HepG2 (cell line): ENCODE measurements around the gene SNCA. TPM values are rescaled to one million over a fixed set of nuclear protein-coding genes. Genes with fewer than 3 reads are reported as not detected.
A peak's percentile ranks its signal among the peaks of the same experiment; 100 is the strongest.

Experiments
- ATAC-seq: fragments of 200-7000 bp; cut with Tn5 transposase; 3 replicates; pipeline ENCODE4 v1.9.1; 2020; ENCODE audit warnings: mild to moderate bottlenecking, moderate library complexity
- BruUV-seq: library from RNA; stranded (reverse); fragments of 400-500 nt; replicated peaks from 2 replicates; lab custom pipeline; 2021; lab: Mats Ljungman, UMichigan
- CTCF ChIA-PET: fragments of 300-600 bp; formaldehyde crosslinking; extraction: SDS; loops from one replicate; lab custom pipeline; 2021; ENCODE audit warnings: low total read pairs, inconsistent platforms, low intra/inter-chr PET ratio; lab: Yijun Ruan, JAX
- POLR2A ChIA-PET: fragments of 350-600 bp; sonication (Branson Sonifier 250); formaldehyde crosslinking; loops from one replicate; lab custom pipeline; 2020; ENCODE audit warnings: antibody characterized with exemption, inconsistent platforms; lab: Yijun Ruan, JAX
- DNase-seq: peaks from one replicate; pipeline ENCODE4 v3.0.0-alpha.2; 2015; ENCODE audit warnings: low spot score
- FAIRE-seq: peaks from 3 replicates; lab custom pipeline; 2011; peaks lifted over from hg19 to GRCh38; lab: Jason Lieb, UNC
- H2AFZ ChIP-seq: one replicate; pipeline ENCODE4 v1.6.1; 2011; ENCODE audit warnings: low read length, inconsistent platforms
- H3K27ac ChIP-seq: fragments of 300-600 bp; 3 replicates; pipeline ENCODE4 v1.8.0; 2011; ENCODE audit warnings: mixed run types, mild to moderate bottlenecking, mixed read lengths, low read length, inconsistent platforms; ENCODE audit not compliant: insufficient read depth; ENCODE audit errors: extremely low read length
- H3K27me3 ChIP-seq, 2 experiments: fragments of 200-600 bp in 1 of 2; 2 replicates in 1 of 2; 3 replicates in 1 of 2; pipeline versions ENCODE4 v1.6.0 to v1.8.0; 2011; ENCODE audit warnings: low read length in 2 of 2, mild to moderate bottlenecking in 2 of 2, moderate library complexity in 2 of 2, inconsistent platforms in 1 of 2; ENCODE audit not compliant: insufficient read depth in 2 of 2, control insufficient read depth in 1 of 2
- H3K36me3 ChIP-seq, 2 experiments: fragments of 200-600 bp in 1 of 2; replicated peaks in 1 of 2; 2 replicates in 1 of 2; 3 replicates in 1 of 2; pipeline versions ENCODE4 v1.5.1 to v1.8.0; 2011; ENCODE audit warnings: low read length in 2 of 2, inconsistent platforms in 1 of 2; ENCODE audit not compliant: insufficient read depth in 2 of 2, control insufficient read depth in 1 of 2
- H3K4me1 ChIP-seq: 2 replicates; pipeline ENCODE4 v1.5.1; 2012; ENCODE audit warnings: low read length, inconsistent platforms; ENCODE audit not compliant: insufficient read depth
- H3K4me2 ChIP-seq: 2 replicates; pipeline ENCODE4 v1.6.0; 2011; ENCODE audit warnings: low read depth, low read length, inconsistent platforms
- H3K4me3 ChIP-seq, 3 experiments: fragments of 200-600 bp in 1 of 3; sonication (generic), shearing (Covaris generic) in 1 of 3; replicated peaks in 1 of 3; 2 replicates each; pipeline ENCODE4 v1.5.1; 2011 to 2016; ENCODE audit warnings: low read length in 3 of 3, inconsistent platforms in 2 of 3, low read depth in 2 of 3, mild to moderate bottlenecking in 2 of 3, control low read depth in 1 of 3, mixed read lengths in 1 of 3; ENCODE audit not compliant: insufficient read depth in 1 of 3
- H3K79me2 ChIP-seq: one replicate; pipeline ENCODE4 v1.6.1; 2011; ENCODE audit warnings: low read length, inconsistent platforms; ENCODE audit not compliant: insufficient read depth
- H3K9ac ChIP-seq: 2 replicates; pipeline ENCODE4 v1.6.0; 2011; ENCODE audit warnings: mild to moderate bottlenecking, low read depth, low read length, inconsistent platforms; ENCODE audit not compliant: insufficient read depth
- H3K9me3 ChIP-seq: 2 replicates; pipeline ENCODE4 v1.5.1; 2012; ENCODE audit warnings: mild to moderate bottlenecking, low read length
- H4K20me1 ChIP-seq: 2 replicates; pipeline ENCODE4 v1.6.0; 2011; ENCODE audit warnings: inconsistent platforms, mild to moderate bottlenecking, low read length, moderate library complexity; ENCODE audit not compliant: insufficient read depth
- AKNA ChIP-seq: sonication (generic); formaldehyde crosslinking; IDR thresholded peaks from 2 replicates; pipeline ENCODE4 v1.4.0; 2020; ENCODE audit warnings: missing genetic modification reagents, borderline replicate concordance
- ETV5 ChIP-seq: IDR thresholded peaks from 2 replicates; pipeline ENCODE4 v1.6.1; 2018; ENCODE audit warnings: missing biosample characterization, missing genetic modification reagents, inconsistent platforms, borderline replicate concordance
- KMT2B ChIP-seq: IDR thresholded peaks from 2 replicates; pipeline ENCODE4 v1.6.1; 2016; ENCODE audit warnings: missing genetic modification reagents, missing compliant biosample characterization
- MNT ChIP-seq: fragments of 450-650 bp; IDR thresholded peaks from 2 replicates; pipeline ENCODE4 v1.6.1; 2016
- TBX2 ChIP-seq: sonication (generic); formaldehyde crosslinking; IDR thresholded peaks from 2 replicates; pipeline ENCODE4 v1.5.0; 2020; ENCODE audit warnings: missing genetic modification reagents, mild to moderate bottlenecking, borderline replicate concordance
- ZBTB7A ChIP-seq: sonication (generic); formaldehyde crosslinking; IDR thresholded peaks from 2 replicates; pipeline ENCODE4 v1.8.0; 2022; ENCODE audit warnings: mild to moderate bottlenecking, missing genetic modification reagents
- ZFP90 ChIP-seq: sonication (generic); formaldehyde crosslinking; IDR thresholded peaks from 2 replicates; pipeline ENCODE4 v1.8.0; 2022; ENCODE audit warnings: missing genetic modification reagents, mild to moderate bottlenecking, inconsistent platforms, borderline replicate concordance
- ZNF317 ChIP-seq: sonication (generic); formaldehyde crosslinking; IDR thresholded peaks from 2 replicates; pipeline ENCODE4 v1.5.0; 2020; ENCODE audit warnings: mild to moderate bottlenecking, missing genetic modification reagents
- ZNF44 ChIP-seq: sonication (generic); formaldehyde crosslinking; IDR thresholded peaks from 2 replicates; pipeline ENCODE4 v1.5.1; 2020; ENCODE audit warnings: mild to moderate bottlenecking, missing genetic modification reagents
- ZNF790 ChIP-seq: sonication (generic); formaldehyde crosslinking; IDR thresholded peaks from 2 replicates; pipeline ENCODE4 v1.8.0; 2022; ENCODE audit warnings: missing genetic modification reagents, mild to moderate bottlenecking, borderline replicate concordance
- WGBS: methylation state at CpG from one replicate; pipeline ENCODE4 v1.1.6; 2017; ENCODE audit warnings: low lambda C conversion rate; 5-methylcytosine and 5-hydroxymethylcytosine counted together
- in situ Hi-C: cut with HindIII; loops from 2 replicates; pipeline ENCODE4 v1.10.0; 2017; ENCODE audit warnings: low pct_unique_long_range_greater_than_20kb; ENCODE audit not compliant: extremely low pct_ligation_motif_present
- intact Hi-C: fragments of 100-400 bp; cut with micrococcal nuclease; formaldehyde crosslinking; loops from one replicate; pipeline ENCODE4 v1.10.0; 2022; ENCODE audit not compliant: unreplicated experiment
- polyA plus RNA-seq, 8 experiments: library from polyadenylated mRNA; depleted of rRNA in 3 of 8; stranded (reverse) in 7 of 8; unstranded in 1 of 8; fragments of >200 nt; fragmentation: Illumina TruSeq in 4 of 8; extraction: Trizol in 4 of 8; gene quantifications; 2 replicates each; pipeline versions ENCODE4 v1.2.1 to v1.2.3, GENCODE V29; 2011 to 2016; ENCODE audit warnings: low read depth in 4 of 8, missing spikeins in 1 of 8, mixed read lengths in 1 of 8; ENCODE audit not compliant: insufficient read depth in 1 of 8
- total RNA-seq, 5 experiments: library from RNA; depleted of rRNA; stranded (reverse); fragments of >200 nt; fragmentation: Illumina TruSeq; extraction: Trizol; gene quantifications; 2 replicates each; pipeline ENCODE4 v1.2.3, GENCODE V29; 2016; ENCODE audit warnings: low read depth in 1 of 5

Gene SNCA
- total and polyA plus RNA-seq, 2 of the 13 experiments (the other 11 are each of a cell fraction or from before 2014, with no cell fraction given), result not detected

- TF ChIP-seq AKNA (CRISPR knock-in tag) (no peak), TBX2 (CRISPR knock-in tag) (no peak), KMT2B (CRISPR knock-in tag) (no peak), ZNF44 (CRISPR knock-in tag) (no peak), ETV5 (CRISPR knock-in tag) (no peak), ZBTB7A (CRISPR knock-in tag) (no peak), ZNF317 (CRISPR knock-in tag) (no peak)
Measured at GRCh38 chr4:89803915-89804314, 33.0 kb downstream of the SNCA start (continued).

- no peak for TF ChIP-seq ZFP90 (CRISPR knock-in tag)
- peak; percentile 41; the same call in 1 of the 2 replicates for TF ChIP-seq MNT
- TF ChIP-seq ZNF790 (CRISPR knock-in tag), result no peak
- TF ChIP-seq, all 625 proteins: peak for 1
- Histone ChIP-seq H3K4me2 (no peak overlapping the region), H3K4me1 (no peaks in the 10 kb centered on the region), H3K9ac (no peak overlapping the region), H2AFZ (no peak overlapping the region), H3K79me2 (no peaks in the 10 kb centered on the region), H3K36me3 (no peaks in the 10 kb centered on the region), H3K27me3 (no peaks in the 10 kb centered on the region), H3K4me3 (no peak overlapping the region), H4K20me1 (no peaks in the 10 kb centered on the region), H3K27ac (no peak overlapping the region), H3K9me3 (no peaks in the 10 kb centered on the region)
- WGBS, result 78% methylated on average over 1 of the region's 1 CpG
- DNase-seq, result no peak
- no peak for FAIRE-seq
- BruUV-seq, result no TSS peak
- POLR2A ChIA-PET, result no interaction called here
- no peak for ATAC-seq
- in situ Hi-C loops (no loop called here), intact Hi-C loops (no loop called here)
- CTCF ChIA-PET, result no interaction called here
Measured at GRCh38 chr4:89803036-89803435, 33.9 kb downstream of the SNCA start.
